GM12874 (cell line): ENCODE measurements around the gene UTP3.
A peak's percentile ranks its signal among the peaks of the same experiment; 100 is the strongest.

Source experiments
- TF ChIP-seq, protein P1 (sequence below): IDR thresholded peaks from 2 replicates; pipeline ENCODE4 v1.5.1; 2011; ENCODE audit warnings: low read depth, mild to moderate bottlenecking, control low read depth, low read length, moderate library complexity; ENCODE audit not compliant: insufficient read depth

UTP3 gene, protein sequence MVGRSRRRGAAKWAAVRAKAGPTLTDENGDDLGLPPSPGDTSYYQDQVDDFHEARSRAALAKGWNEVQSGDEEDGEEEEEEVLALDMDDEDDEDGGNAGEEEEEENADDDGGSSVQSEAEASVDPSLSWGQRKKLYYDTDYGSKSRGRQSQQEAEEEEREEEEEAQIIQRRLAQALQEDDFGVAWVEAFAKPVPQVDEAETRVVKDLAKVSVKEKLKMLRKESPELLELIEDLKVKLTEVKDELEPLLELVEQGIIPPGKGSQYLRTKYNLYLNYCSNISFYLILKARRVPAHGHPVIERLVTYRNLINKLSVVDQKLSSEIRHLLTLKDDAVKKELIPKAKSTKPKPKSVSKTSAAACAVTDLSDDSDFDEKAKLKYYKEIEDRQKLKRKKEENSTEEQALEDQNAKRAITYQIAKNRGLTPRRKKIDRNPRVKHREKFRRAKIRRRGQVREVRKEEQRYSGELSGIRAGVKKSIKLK

DNA sequence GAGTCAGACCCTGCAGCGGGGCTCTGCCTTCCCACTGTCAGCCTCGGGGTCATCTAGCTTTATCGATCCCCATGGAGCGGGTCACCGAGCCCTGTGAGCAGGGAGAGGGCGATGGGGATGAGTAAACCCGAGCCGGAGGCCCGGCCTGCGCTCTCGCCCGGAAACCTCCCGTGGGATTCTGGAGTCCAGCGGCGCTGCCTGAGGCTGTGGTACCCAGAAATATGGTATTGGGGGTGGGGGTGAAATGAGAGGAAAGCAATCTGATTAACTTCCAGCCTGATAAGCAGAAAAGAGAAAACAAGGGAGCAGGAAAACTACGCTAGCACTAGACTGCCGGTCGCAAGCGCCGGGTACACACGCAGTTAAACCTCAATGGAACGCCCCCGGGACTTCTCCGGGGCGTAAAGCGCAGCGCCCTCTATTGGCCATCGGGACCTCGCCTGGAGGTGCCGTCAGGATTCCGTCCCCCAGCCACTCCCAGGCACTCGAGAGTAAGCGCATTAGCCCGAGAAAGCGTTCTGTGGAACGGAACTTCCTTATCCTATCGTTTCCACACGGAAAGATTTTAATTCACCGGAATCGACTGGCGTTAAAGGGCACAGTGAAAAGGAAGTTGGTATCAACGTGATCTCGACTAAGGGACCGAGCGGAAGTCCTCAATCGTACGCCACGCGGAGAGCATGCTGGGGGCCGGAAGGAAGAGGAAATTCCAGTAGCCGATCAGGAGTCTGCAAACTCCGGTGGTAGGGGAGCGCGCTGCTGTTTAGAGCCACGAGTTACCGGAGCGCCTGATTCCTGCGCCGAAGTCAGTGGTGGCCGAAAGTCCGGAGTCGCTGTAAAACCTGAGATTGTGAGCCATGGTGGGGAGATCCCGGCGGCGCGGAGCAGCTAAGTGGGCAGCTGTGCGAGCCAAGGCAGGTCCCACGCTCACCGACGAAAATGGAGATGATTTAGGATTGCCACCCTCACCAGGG, at the start of gene UTP3:
UTP3 (plus strand) TSS at position 712 of the 974 bp plus-strand sequence; CDS start at position 858, 146 bp downstream.
- TF ChIP-seq, protein P1, sequence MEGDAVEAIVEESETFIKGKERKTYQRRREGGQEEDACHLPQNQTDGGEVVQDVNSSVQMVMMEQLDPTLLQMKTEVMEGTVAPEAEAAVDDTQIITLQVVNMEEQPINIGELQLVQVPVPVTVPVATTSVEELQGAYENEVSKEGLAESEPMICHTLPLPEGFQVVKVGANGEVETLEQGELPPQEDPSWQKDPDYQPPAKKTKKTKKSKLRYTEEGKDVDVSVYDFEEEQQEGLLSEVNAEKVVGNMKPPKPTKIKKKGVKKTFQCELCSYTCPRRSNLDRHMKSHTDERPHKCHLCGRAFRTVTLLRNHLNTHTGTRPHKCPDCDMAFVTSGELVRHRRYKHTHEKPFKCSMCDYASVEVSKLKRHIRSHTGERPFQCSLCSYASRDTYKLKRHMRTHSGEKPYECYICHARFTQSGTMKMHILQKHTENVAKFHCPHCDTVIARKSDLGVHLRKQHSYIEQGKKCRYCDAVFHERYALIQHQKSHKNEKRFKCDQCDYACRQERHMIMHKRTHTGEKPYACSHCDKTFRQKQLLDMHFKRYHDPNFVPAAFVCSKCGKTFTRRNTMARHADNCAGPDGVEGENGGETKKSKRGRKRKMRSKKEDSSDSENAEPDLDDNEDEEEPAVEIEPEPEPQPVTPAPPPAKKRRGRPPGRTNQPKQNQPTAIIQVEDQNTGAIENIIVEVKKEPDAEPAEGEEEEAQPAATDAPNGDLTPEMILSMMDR: peak; percentile 95

GRCh38 chr4:70640192-70640591, 48.1 kb upstream of the UTP3 start:
- TF ChIP-seq, protein P1: no peak

DNA sequence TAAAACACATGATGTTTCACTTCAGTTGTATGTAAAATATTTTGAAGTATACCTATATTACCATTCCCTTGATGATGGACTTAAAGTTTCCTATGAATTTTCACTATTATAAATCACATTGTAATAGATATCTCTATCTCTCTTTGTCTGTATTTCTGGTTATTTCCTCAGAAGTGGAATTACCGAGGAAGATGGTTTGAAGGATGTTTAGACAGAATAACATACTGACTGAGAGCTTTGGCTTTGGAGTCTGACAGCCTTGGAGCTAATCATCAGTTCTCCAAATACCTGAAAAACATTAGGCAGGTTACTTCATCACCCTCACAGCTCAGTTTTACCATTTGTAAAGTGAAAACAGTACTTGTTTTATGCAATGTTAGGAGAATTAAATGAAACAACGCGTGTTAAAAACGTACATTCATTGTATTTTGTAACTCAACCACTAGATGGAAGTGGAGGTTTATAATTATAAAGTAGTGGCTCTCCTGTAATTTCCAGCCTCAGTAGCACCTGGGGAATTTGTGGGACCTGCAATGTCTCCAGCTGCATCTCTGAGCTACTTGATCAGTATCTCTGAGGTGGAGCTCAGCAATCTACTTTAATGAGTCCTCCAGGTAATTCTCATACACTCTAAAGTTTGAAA, 36.3 kb upstream of the UTP3 start:
- TF ChIP-seq, protein P1: no peak

DNA sequence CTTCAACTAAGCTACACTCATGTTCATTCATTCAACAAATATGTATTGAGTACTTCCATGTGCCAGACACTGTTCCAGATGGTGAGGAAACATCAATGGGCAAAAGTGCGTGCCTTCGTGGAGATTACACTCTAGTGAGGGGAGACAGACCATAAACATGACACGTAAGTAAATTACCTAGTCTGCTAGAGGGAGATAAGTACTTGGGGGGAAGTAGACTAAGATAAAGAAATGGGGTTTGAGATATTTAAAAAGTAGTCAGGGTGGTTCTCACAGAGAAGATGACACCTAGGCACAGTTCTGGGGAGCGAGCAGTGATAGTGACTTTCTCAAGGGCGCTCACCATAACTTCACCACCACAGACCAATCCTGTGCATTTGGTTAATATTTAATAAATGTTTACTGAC, 33.7 kb upstream of the UTP3 start:
- TF ChIP-seq, protein P1: no peak

GRCh38 chr4:70657326-70657725, 31.0 kb upstream of the UTP3 start:
- TF ChIP-seq, protein P1: no peak

DNA sequence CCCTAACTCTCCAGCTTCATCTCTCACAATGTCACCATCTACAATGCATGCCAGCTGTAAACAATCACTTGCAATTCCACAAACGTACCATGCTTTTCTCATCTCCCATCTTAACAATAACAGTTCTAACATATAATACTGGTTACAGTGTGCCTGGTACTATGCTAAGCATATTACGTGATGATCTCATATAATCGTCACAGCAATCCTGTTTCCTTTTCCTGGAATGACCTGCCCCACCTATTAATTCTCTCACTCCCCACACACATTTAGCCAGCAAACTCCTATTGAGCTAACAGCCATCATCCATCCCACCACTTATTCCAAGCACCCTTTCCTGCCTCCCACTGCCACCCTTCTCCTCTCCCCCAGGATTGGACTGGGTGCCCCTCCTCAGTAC, 29.9 kb upstream of the UTP3 start:
- TF ChIP-seq, protein P1: no peak
